ENCODE results near the gene GNAQ.

The GNAQ gene

DNA sequence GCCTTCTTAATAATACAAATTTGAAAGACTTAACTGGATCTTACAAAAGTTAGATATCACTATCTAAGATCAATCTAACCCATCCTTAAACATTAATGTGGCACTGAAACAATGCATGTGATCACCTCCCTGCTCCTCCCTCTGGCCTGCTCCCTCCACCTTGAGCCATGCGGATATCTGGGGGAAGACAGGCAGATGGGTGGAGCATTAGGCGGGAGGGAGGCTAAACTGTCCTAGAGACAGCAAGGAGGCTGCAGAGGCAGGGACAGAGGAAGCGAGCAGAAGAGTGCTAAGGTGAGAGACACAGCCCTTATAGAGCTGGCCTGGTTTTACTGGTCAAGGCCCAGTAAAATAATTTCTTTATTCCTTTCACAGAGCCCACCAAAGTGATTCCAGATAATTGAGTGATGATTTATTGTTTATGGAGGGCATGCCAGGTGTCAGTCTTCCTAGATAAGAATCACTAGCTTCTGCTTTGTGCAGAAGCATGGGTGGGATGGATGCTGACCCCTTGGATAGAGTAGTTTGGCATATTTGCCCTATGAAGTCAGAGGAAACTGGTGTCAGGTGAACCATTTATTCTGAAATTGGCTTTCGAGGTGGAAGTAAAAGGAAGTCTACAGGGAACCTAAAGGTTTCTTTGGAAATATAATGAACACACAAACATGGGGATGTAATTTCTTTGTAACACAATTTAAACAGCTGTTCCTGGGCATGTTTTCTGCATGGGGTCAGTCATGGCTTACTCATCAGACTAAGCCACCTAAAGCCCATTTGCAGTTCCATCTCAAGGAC, 188.3 kb downstream of the GNAQ start:
- CTCF ChIA-PET = interaction anchor here (2.4 kb wide), 1 partner anchor 9 kb away, joined by 6 read pairs; no protein-coding TSS in a partner anchor
- no peak overlapping the region for H3K4me3 ChIP-seq (ENCODE audit: low read depth, low read length)
- POLR2A ChIA-PET = no interaction called here
- TF ChIP-seq, protein P1, sequence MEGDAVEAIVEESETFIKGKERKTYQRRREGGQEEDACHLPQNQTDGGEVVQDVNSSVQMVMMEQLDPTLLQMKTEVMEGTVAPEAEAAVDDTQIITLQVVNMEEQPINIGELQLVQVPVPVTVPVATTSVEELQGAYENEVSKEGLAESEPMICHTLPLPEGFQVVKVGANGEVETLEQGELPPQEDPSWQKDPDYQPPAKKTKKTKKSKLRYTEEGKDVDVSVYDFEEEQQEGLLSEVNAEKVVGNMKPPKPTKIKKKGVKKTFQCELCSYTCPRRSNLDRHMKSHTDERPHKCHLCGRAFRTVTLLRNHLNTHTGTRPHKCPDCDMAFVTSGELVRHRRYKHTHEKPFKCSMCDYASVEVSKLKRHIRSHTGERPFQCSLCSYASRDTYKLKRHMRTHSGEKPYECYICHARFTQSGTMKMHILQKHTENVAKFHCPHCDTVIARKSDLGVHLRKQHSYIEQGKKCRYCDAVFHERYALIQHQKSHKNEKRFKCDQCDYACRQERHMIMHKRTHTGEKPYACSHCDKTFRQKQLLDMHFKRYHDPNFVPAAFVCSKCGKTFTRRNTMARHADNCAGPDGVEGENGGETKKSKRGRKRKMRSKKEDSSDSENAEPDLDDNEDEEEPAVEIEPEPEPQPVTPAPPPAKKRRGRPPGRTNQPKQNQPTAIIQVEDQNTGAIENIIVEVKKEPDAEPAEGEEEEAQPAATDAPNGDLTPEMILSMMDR (IDR thresholded peaks at IDR 0.05; ENCODE audit: insufficient read depth, low read length, missing control alignments) = no peak
- no peak for DNase-seq (ENCODE audit: low read depth, low spot score)

GRCh38 chr9:77841739-77842386, 189.7 kb downstream of the GNAQ start:
- no peak for DNase-seq (ENCODE audit: low read depth, low spot score)
- TF ChIP-seq, protein P1 (IDR thresholded peaks at IDR 0.05; ENCODE audit: insufficient read depth, low read length, missing control alignments) = peak; percentile 0
- no peak overlapping the region for H3K4me3 ChIP-seq (ENCODE audit: low read depth, low read length)
- ChIA-PET POLR2A (no interaction called here), CTCF (interaction anchor here (0.7 to 2.4 kb wide), 10 partner anchors 9 to 194 kb away, joined by 3 to 20 read pairs (median 4); no protein-coding TSS in a partner anchor)

- TF ChIP-seq, protein P1 (IDR thresholded peaks at IDR 0.05; ENCODE audit: insufficient read depth, low read length, missing control alignments) = no peak
- CTCF ChIA-PET = interaction anchor here (1.3 kb wide), 1 partner anchor 14 kb away, joined by 4 read pairs; no protein-coding TSS in a partner anchor
- peak; percentile 59 for DNase-seq (ENCODE audit: low read depth, low spot score)
- POLR2A ChIA-PET = no interaction called here
- no peak overlapping the region for H3K4me3 ChIP-seq (ENCODE audit: low read depth, low read length)
These were observed 192.0 kb downstream of the GNAQ start for GRCh38 chr9:77839459-77840140.

DNA sequence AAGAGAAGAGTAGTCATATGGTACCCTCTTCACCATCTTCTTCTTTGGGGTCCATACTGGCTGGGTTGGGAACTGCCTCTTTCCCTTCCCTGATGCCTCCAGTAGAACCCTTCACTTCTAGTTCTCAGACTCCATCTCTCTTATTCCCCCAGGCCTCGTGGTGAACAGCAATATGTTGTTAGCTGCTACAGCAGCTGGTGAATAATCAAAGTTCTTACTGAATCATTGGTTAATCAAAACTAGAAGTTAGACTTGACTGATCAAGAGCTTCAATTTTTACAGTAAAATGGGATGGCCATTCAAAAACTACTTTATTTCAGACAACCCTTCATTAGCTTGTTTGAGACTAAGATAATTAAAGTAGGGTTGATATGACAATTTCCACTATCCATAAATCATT, 192.6 kb downstream of the GNAQ start:
- ChIA-PET POLR2A (no interaction called here), CTCF (interaction anchor here (1.1 to 1.3 kb wide), 2 partner anchors 9 to 13 kb away, joined by 3 to 4 read pairs; no protein-coding TSS in a partner anchor)
- TF ChIP-seq, protein P1 (IDR thresholded peaks at IDR 0.05; ENCODE audit: insufficient read depth, low read length, missing control alignments) = no peak
- no peak for DNase-seq (ENCODE audit: low read depth, low spot score)
- H3K4me3 ChIP-seq (ENCODE audit: low read depth, low read length) = no peak overlapping the region

GRCh38 chr9:77834898-77835488, 196.6 kb downstream of the GNAQ start:
- DNase-seq (ENCODE audit: low read depth, low spot score) = no peak
- H3K4me3 ChIP-seq (ENCODE audit: low read depth, low read length) = no peak overlapping the region
- TF ChIP-seq, protein P1 (IDR thresholded peaks at IDR 0.05; ENCODE audit: insufficient read depth, low read length, missing control alignments) = no peak
- CTCF ChIA-PET = no interaction called here
- POLR2A ChIA-PET = no interaction called here

Data from AG04449 (cell line).